Transverse colon (tissue), 4 donors: ENCODE results near the gene SNX1.

Source experiments
- CTCF ChIP-seq, 5 experiments: fragments of 200-600 bp in 3 of 5; fragments of 450-650 bp in 2 of 5; sonication (generic) in 3 of 5; IDR thresholded peaks; 1 replicate in 2 of 5; 2 replicates in 3 of 5; pipeline ENCODE4 v1.5.1; 2016 to 2017; ENCODE audit warnings: antibody characterized with exemption in 5 of 5, inconsistent platforms in 3 of 5, mild to moderate bottlenecking in 2 of 5, moderate library complexity in 1 of 5
- EP300 ChIP-seq: sonication (generic); formaldehyde crosslinking; IDR thresholded peaks from one replicate; pipeline ENCODE4 v1.6.1; 2017; ENCODE audit warnings: antibody characterized with exemption, low read depth
- POLR2A ChIP-seq: fragments of 450-650 bp; IDR thresholded peaks from one replicate; pipeline ENCODE4 v1.6.1; 2016; ENCODE audit warnings: antibody characterized with exemption, mild to moderate bottlenecking, moderate library complexity
- POLR2AphosphoS5 ChIP-seq, 3 donors: sonication (generic); formaldehyde crosslinking; IDR thresholded peaks; one replicate each; pipeline ENCODE4 v1.6.1; 2016; ENCODE audit warnings: antibody characterized with exemption in 3 of 3

- no peak for TF ChIP-seq CTCF (IDR thresholded peaks at IDR 0.05)
- no peak for TF ChIP-seq POLR2A
- no peak for TF ChIP-seq EP300
- TF ChIP-seq POLR2AphosphoS5 (IDR thresholded peaks at IDR 0.05), result no peak
These were observed 42.7 kb downstream of the SNX1 start for GRCh38 chr15:64138331-64138941.
